Hematopoietic multipotent progenitor cell treated with erythropoietin and hydrocortisone succinate and interleukin-3 and kit ligand, for 17 days (in vitro differentiated cells): Measurements from ENCODE around the gene C4BPB.

Source experiments
- DNase-seq: peaks from one replicate; pipeline ENCODE4 v3.0.0-alpha.2; 2015; ENCODE audit warnings: low spot score

Gene C4BPB

GRCh38 chr1:207085887-207086286, 2.8 kb upstream of the C4BPB start:
- no peak for DNase-seq

GRCh38 chr1:207088161-207088560, 499 bp upstream of the C4BPB start:
- no peak for DNase-seq

- no peak for DNase-seq
Measured at GRCh38 chr1:207089627-207090355, 1.1 kb downstream of the C4BPB start.

GRCh38 chr1:207091200-207091908, 2.7 kb downstream of the C4BPB start:
- DNase-seq = no peak

- no peak for DNase-seq
Measured at GRCh38 chr1:207093944-207094343, 5.3 kb downstream of the C4BPB start.

GRCh38 chr1:207097871-207098324, 9.2 kb downstream of the C4BPB start:
- no peak for DNase-seq

GRCh38 chr1:207101720-207102119, 13.1 kb downstream of the C4BPB start:
- no peak for DNase-seq

GRCh38 chr1:207102146-207102545, 13.5 kb downstream of the C4BPB start:
- DNase-seq = no peak

- DNase-seq = no peak
Measured at GRCh38 chr1:207102659-207103058, 14.0 kb downstream of the C4BPB start.

GRCh38 chr1:207103892-207104373, 15.3 kb downstream of the C4BPB start, which contains the start of gene C4BPA:
TSS of gene C4BPA (plus strand) at chr1:207104233. CDS start at chr1:207113026, 8,793 bp downstream.
- DNase-seq = no peak

- no peak for DNase-seq
Measured at GRCh38 chr1:207109004-207109403, 20.3 kb downstream of the C4BPB start.

GRCh38 chr1:207112616-207113296, 24.1 kb downstream of the C4BPB start:
- no peak for DNase-seq

GRCh38 chr1:207115269-207115668, 26.6 kb downstream of the C4BPB start:
- DNase-seq = no peak

- DNase-seq = no peak
Measured at GRCh38 chr1:207124389-207124788, 35.7 kb downstream of the C4BPB start.

- no peak for DNase-seq
Measured at GRCh38 chr1:207128336-207128921, 39.8 kb downstream of the C4BPB start.

- DNase-seq = no peak
Measured at GRCh38 chr1:207129053-207129452, 40.4 kb downstream of the C4BPB start.

GRCh38 chr1:207130252-207131036, 41.8 kb downstream of the C4BPB start:
- DNase-seq = no peak

- no peak for DNase-seq
Measured at GRCh38 chr1:207131163-207131562, 42.5 kb downstream of the C4BPB start.

GRCh38 chr1:207134581-207134980, 45.9 kb downstream of the C4BPB start:
- no peak for DNase-seq

GRCh38 chr1:207139616-207140015, 51.0 kb downstream of the C4BPB start:
- no peak for DNase-seq

GRCh38 chr1:207140536-207140935, 51.9 kb downstream of the C4BPB start:
- DNase-seq = no peak
